K562 (cell line): ENCODE data around the gene SEMA4G. TPM values are rescaled to one million over a fixed set of nuclear protein-coding genes. Genes with fewer than 3 reads are reported as not detected.
A peak's percentile ranks its signal among the peaks of the same experiment; 100 is the strongest.

Source experiments
- MBD1 ChIP-seq: fragments of 250-450 bp; sonication (Bioruptor Pico); IDR thresholded peaks from 2 replicates; pipeline ENCODE4 v1.8.0; 2022; ENCODE audit warnings: inconsistent platforms
- MCM5 ChIP-seq: fragments of 450-650 bp; IDR thresholded peaks from 2 replicates; pipeline ENCODE4 v1.6.1; 2016; ENCODE audit warnings: low read depth
- MCM7 ChIP-seq, 2 experiments: fragments of 450-650 bp; IDR thresholded peaks; 2 replicates each; pipeline ENCODE4 v1.6.1; 2016 to 2018
- MGA ChIP-seq: fragments of 450-650 bp; IDR thresholded peaks from 2 replicates; pipeline ENCODE4 v1.6.1; 2016; ENCODE audit warnings: mild to moderate bottlenecking, moderate library complexity
- NR2F6 ChIP-seq: fragments of 450-650 bp; formaldehyde crosslinking; IDR thresholded peaks from 2 replicates; pipeline ENCODE4 v1.4.0; 2020; ENCODE audit warnings: mild to moderate bottlenecking
- NR4A1 ChIP-seq, 2 experiments: fragments of 250-450 bp in 1 of 2; fragments of 450-650 bp in 1 of 2; sonication (Bioruptor Pico) in 1 of 2; IDR thresholded peaks; 2 replicates each; pipeline versions ENCODE4 v1.4.0 to v1.6.1; 2016 to 2020; ENCODE audit warnings: mild to moderate bottlenecking in 2 of 2, missing compliant biosample characterization in 1 of 2, missing genetic modification characterization in 1 of 2, moderate library complexity in 1 of 2
- RNF2 ChIP-seq: sonication (generic); IDR thresholded peaks from 2 replicates; pipeline ENCODE4 v1.6.1; 2016
- SMARCE1 ChIP-seq: fragments of 450-650 bp; IDR thresholded peaks from 2 replicates; pipeline ENCODE4 v1.7.1; 2016; ENCODE audit warnings: mild to moderate bottlenecking
- TEAD1 ChIP-seq, 2 experiments: fragments of 450-650 bp in 1 of 2; sonication (generic) in 1 of 2; formaldehyde crosslinking; IDR thresholded peaks; 2 replicates each; pipeline versions ENCODE4 v1.4.0 to v1.8.0; 2020 to 2022; ENCODE audit warnings: mild to moderate bottlenecking in 2 of 2, missing genetic modification reagents in 1 of 2
- ZBTB5 ChIP-seq: fragments of 450-650 bp; IDR thresholded peaks from 2 replicates; pipeline ENCODE4 v1.6.1; 2017; ENCODE audit warnings: antibody characterized with exemption
- polyA plus RNA-seq, 8 experiments: library from polyadenylated mRNA; depleted of rRNA in 4 of 8; stranded (reverse) in 5 of 8; unstranded in 3 of 8; fragments of >200 nt; fragmentation: Nextera tagmentation in 2 of 8; fragmentation: Illumina TruSeq in 1 of 8; extraction: Ambion mirVana in 2 of 8; extraction: Trizol in 1 of 8; gene quantifications; 2 replicates each; pipeline versions ENCODE4 v1.2.1 to v1.2.3, GENCODE V29; 2011 to 2014; ENCODE audit warnings: inconsistent platforms in 1 of 8, missing spikeins in 1 of 8
- total RNA-seq, 7 experiments: library from RNA; depleted of rRNA in 6 of 7; stranded (reverse); fragments of >200 nt in 6 of 7; fragmentation: Illumina TruSeq in 2 of 7; extraction: Trizol in 2 of 7; gene quantifications; 2 replicates each; pipeline versions ENCODE4 v1.2.1 to v1.2.3, GENCODE V29; 2011 to 2021; ENCODE audit warnings: low replicate concordance in 1 of 7

SEMA4G gene
- total and polyA plus RNA-seq, 9 of the 15 experiments (the other 6 are each of a cell fraction or from before 2014, with no cell fraction given), result 0.40 to 7.8 (median 1.8) TPM

- TF ChIP-seq MBD1 (CRISPR knock-in tag) (no peak), RNF2 (0 out of 2 replicates have a peak, but pooled peaks have one; percentile 33), SMARCE1 (no peak), NR2F6 (CRISPR knock-in tag) (no peak), NR4A1 (CRISPR knock-in tag; IDR thresholded peaks at IDR 0.05) (0 out of 2 replicates have a peak, but pooled peaks have one; percentile 66), NR4A1 (tag; IDR thresholded peaks at IDR 0.05) (no peak), ZBTB5 (no peak), TEAD1 (CRISPR knock-in tag; IDR thresholded peaks at IDR 0.05) (0 out of 4 replicates have a peak, but pooled peaks of 1 of the 2 experiments have one; percentile 9), MCM7 (IDR thresholded peaks at IDR 0.05) (no peak), MCM5 (no peak), MGA (peak; percentile 43)
Measured at GRCh38 chr10:100998991-100999741, 29.9 kb downstream of the SEMA4G start (continued).
